Mucosa of stomach (tissue), 1 donor: ENCODE data around the gene ZFP92.

Experiments
- H3K27me3 ChIP-seq: one replicate; pipeline ENCODE4 v1.7.0; 2013; ENCODE audit warnings: mild to moderate bottlenecking, low read length; ENCODE audit not compliant: control insufficient read depth, insufficient read depth
- H3K36me3 ChIP-seq: one replicate; pipeline ENCODE4 v1.7.0; 2013; ENCODE audit warnings: low read length; ENCODE audit not compliant: control insufficient read depth, insufficient read depth
- H3K4me1 ChIP-seq: one replicate; pipeline ENCODE4 v1.7.0; 2013; ENCODE audit warnings: mild to moderate bottlenecking, low read length; ENCODE audit not compliant: control insufficient read depth, insufficient read depth
- H3K4me3 ChIP-seq: one replicate; pipeline ENCODE4 v1.7.0; 2013; ENCODE audit warnings: low read length
- H3K9ac ChIP-seq: one replicate; pipeline ENCODE4 v1.7.0; 2013; ENCODE audit warnings: mild to moderate bottlenecking, low read length, moderate library complexity
- H3K9me3 ChIP-seq: one replicate; pipeline ENCODE4 v1.7.0; 2013; ENCODE audit warnings: mild to moderate bottlenecking, low read length, moderate library complexity; ENCODE audit not compliant: control insufficient read depth
- donor health status: Pancreatic carcinoma.

Gene ZFP92

GRCh38 chrX:153411255-153411987 is at the start of gene ZFP92:
TSS of gene ZFP92 (plus strand) at chrX:153411472. CDS start at chrX:153418323, 6,851 bp downstream.
- peaks cover 7% of the 10 kb centered on the region for H3K27me3 ChIP-seq
- no peak within 1 kb of the TSS for H3K4me3 ChIP-seq
- H3K9ac ChIP-seq: no peak within 1 kb of the TSS
- no peaks in the 10 kb centered on the region for H3K9me3 ChIP-seq
- no peaks in the 10 kb centered on the region for H3K36me3 ChIP-seq
- H3K4me1 ChIP-seq: no peaks in the 10 kb centered on the region

- no peak overlapping the region for H3K9ac ChIP-seq
Measured at GRCh38 chrX:153361781-153362397, 49.4 kb upstream of the ZFP92 start.

GRCh38 chrX:153365670-153366069 is 45.6 kb upstream of the ZFP92 start:
- Histone ChIP-seq H3K9me3 (no peaks in the 10 kb centered on the region), H3K9ac (no peak overlapping the region), H3K4me1 (no peaks in the 10 kb centered on the region), H3K4me3 (no peak overlapping the region), H3K27me3 (no peaks in the 10 kb centered on the region), H3K36me3 (no peaks in the 10 kb centered on the region)

More at GRCh38 chrX:153361781-153362397, 49.4 kb upstream of the ZFP92 start:
- Histone ChIP-seq H3K4me3 (no peak overlapping the region), H3K27me3 (no peaks in the 10 kb centered on the region), H3K9me3 (no peaks in the 10 kb centered on the region), H3K4me1 (no peaks in the 10 kb centered on the region), H3K36me3 (no peaks in the 10 kb centered on the region)

GRCh38 chrX:153366119-153366518 is 45.2 kb upstream of the ZFP92 start:
- H3K4me3 ChIP-seq: no peak overlapping the region

GRCh38 chrX:153366878-153367538 is 44.3 kb upstream of the ZFP92 start:
- H3K9ac ChIP-seq: no peak overlapping the region
- no peaks in the 10 kb centered on the region for H3K27me3 ChIP-seq
- no peaks in the 10 kb centered on the region for H3K4me1 ChIP-seq
- no peak overlapping the region for H3K4me3 ChIP-seq
- no peaks in the 10 kb centered on the region for H3K9me3 ChIP-seq
- no peaks in the 10 kb centered on the region for H3K36me3 ChIP-seq

More at GRCh38 chrX:153366119-153366518, 45.2 kb upstream of the ZFP92 start:
- H3K9ac ChIP-seq: no peak overlapping the region
- H3K9me3 ChIP-seq: no peaks in the 10 kb centered on the region
- H3K4me1 ChIP-seq: no peaks in the 10 kb centered on the region
- H3K27me3 ChIP-seq: no peaks in the 10 kb centered on the region
- H3K36me3 ChIP-seq: no peaks in the 10 kb centered on the region

GRCh38 chrX:153370293-153371055 is 40.8 kb upstream of the ZFP92 start:
- H3K9ac ChIP-seq: no peak overlapping the region
- H3K36me3 ChIP-seq: no peaks in the 10 kb centered on the region
- no peaks in the 10 kb centered on the region for H3K27me3 ChIP-seq
- no peaks in the 10 kb centered on the region for H3K4me1 ChIP-seq
- no peak overlapping the region for H3K4me3 ChIP-seq
- no peaks in the 10 kb centered on the region for H3K9me3 ChIP-seq

- H3K4me1 ChIP-seq: no peaks in the 10 kb centered on the region
- no peaks in the 10 kb centered on the region for H3K9me3 ChIP-seq
- H3K27me3 ChIP-seq: no peaks in the 10 kb centered on the region
- H3K4me3 ChIP-seq: no peak overlapping the region
- no peak overlapping the region for H3K9ac ChIP-seq
- H3K36me3 ChIP-seq: no peaks in the 10 kb centered on the region
Measured at GRCh38 chrX:153371256-153371655, 40.0 kb upstream of the ZFP92 start.

- H3K36me3 ChIP-seq: no peaks in the 10 kb centered on the region
- H3K4me3 ChIP-seq: no peak overlapping the region
- H3K9ac ChIP-seq: no peak overlapping the region
- no peaks in the 10 kb centered on the region for H3K4me1 ChIP-seq
- H3K27me3 ChIP-seq: no peaks in the 10 kb centered on the region
- H3K9me3 ChIP-seq: no peaks in the 10 kb centered on the region
Measured at GRCh38 chrX:153372949-153373348, 38.3 kb upstream of the ZFP92 start.

GRCh38 chrX:153374426-153374825 is 36.8 kb upstream of the ZFP92 start:
- Histone ChIP-seq H3K36me3 (no peaks in the 10 kb centered on the region), H3K9me3 (no peaks in the 10 kb centered on the region), H3K4me1 (no peaks in the 10 kb centered on the region), H3K4me3 (no peak overlapping the region), H3K9ac (no peak overlapping the region), H3K27me3 (no peaks in the 10 kb centered on the region)

GRCh38 chrX:153375571-153375970 is 35.7 kb upstream of the ZFP92 start:
- no peaks in the 10 kb centered on the region for H3K4me1 ChIP-seq
- H3K27me3 ChIP-seq: no peaks in the 10 kb centered on the region

GRCh38 chrX:153377727-153378126 is 33.5 kb upstream of the ZFP92 start:
- Histone ChIP-seq H3K9ac (no peak overlapping the region), H3K27me3 (no peaks in the 10 kb centered on the region), H3K4me3 (no peak overlapping the region), H3K9me3 (no peaks in the 10 kb centered on the region), H3K4me1 (no peaks in the 10 kb centered on the region), H3K36me3 (no peaks in the 10 kb centered on the region)

More at GRCh38 chrX:153375571-153375970, 35.7 kb upstream of the ZFP92 start:
- Histone ChIP-seq H3K9ac (no peak overlapping the region), H3K9me3 (no peaks in the 10 kb centered on the region), H3K4me3 (no peak overlapping the region), H3K36me3 (no peaks in the 10 kb centered on the region)
